ENCODE data around the gene PIK3C2G. TPM values are rescaled to one million over a fixed set of nuclear protein-coding genes. Genes with fewer than 3 reads are reported as not detected.

Gene PIK3C2G
- total and polyA plus RNA-seq, 10 of the 15 experiments (the other 5 are each of a cell fraction or from before 2014, with no cell fraction given) = not detected

DNA sequence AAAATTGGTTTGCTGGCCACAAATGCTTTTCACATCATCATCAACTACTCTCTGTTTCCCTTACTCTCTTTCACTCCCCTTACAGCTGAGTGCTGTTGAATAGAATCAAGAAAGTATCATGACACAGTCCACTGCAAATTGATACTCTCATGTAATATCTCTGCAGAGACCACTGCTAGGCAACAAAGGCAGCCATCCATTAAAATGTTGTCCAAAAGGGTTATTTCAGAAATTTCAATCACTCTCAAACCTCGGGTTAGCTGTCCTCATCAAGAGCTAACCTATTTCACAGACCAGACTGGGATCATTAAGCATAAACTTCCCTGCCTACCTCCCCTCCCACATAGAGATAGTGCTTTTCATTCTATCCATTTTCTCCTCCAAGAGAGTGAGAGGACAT is 289.8 kb downstream of the PIK3C2G start:
- no TSS peak for BruUV-seq (replicated peaks)
- 0% methylated on average over 1 of the region's 1 CpG for WGBS (ENCODE audit: insufficient coverage, insufficient replicate concordance, low lambda C conversion rate, missing lambda C conversion rate)
- no peak overlapping the region for H2AFZ ChIP-seq (ENCODE audit: control insufficient read depth, low read depth, low read length)
- no peaks in the 10 kb centered on the region for H3K9me3 ChIP-seq (replicated peaks; ENCODE audit: control insufficient read depth, insufficient read depth, low read length)
- in situ Hi-C loops (cut with MboI) (no loop called here), intact Hi-C loops (cut with micrococcal nuclease; ENCODE audit: unreplicated experiment) (loop anchor here (10.0 kb wide), 1 partner anchor 296 kb away; no protein-coding TSS in a partner anchor)
- ATAC-seq = no peak
- H3K79me2 ChIP-seq (ENCODE audit: control insufficient read depth, insufficient read depth, low read length) = no peaks in the 10 kb centered on the region
- H4K20me1 ChIP-seq (ENCODE audit: control insufficient read depth, insufficient read depth) = no peaks in the 10 kb centered on the region
- TF ChIP-seq EZH2 (IDR thresholded peaks at IDR 0.05; ENCODE audit: borderline replicate concordance, control insufficient read depth, low read depth, low read length) = no peak
- TF ChIP-seq, protein P1, sequence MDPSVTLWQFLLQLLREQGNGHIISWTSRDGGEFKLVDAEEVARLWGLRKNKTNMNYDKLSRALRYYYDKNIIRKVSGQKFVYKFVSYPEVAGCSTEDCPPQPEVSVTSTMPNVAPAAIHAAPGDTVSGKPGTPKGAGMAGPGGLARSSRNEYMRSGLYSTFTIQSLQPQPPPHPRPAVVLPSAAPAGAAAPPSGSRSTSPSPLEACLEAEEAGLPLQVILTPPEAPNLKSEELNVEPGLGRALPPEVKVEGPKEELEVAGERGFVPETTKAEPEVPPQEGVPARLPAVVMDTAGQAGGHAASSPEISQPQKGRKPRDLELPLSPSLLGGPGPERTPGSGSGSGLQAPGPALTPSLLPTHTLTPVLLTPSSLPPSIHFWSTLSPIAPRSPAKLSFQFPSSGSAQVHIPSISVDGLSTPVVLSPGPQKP (IDR thresholded peaks at IDR 0.05; ENCODE audit: low read depth, low read length) = no peak
- ChIA-PET SMC1A (ENCODE audit: uncharacterized antibody, unreplicated experiment) (interaction anchor here (0.6 to 1.0 kb wide), 2 partner anchors 35 to 269 kb away, joined by 3 read pairs; no protein-coding TSS in a partner anchor), RAD21 (ENCODE audit: unreplicated experiment) (no interaction called here), CTCF (interaction anchor here (1.2 kb wide), 1 partner anchor 10 kb away, joined by 3 read pairs; no protein-coding TSS in a partner anchor), POLR2A (no interaction called here)
- no peak for FAIRE-seq
- no peaks in the 10 kb centered on the region for H3K4me1 ChIP-seq (ENCODE audit: control insufficient read depth, insufficient read depth, low read length)
- H3K27me3 ChIP-seq (replicated peaks in 1 of 2; ENCODE audit: control insufficient read depth in 2 of 2, insufficient read depth in 2 of 2, low read length in 1 of 2) = no peaks in the 10 kb centered on the region; a peak in 1 of 4 replicates
- no peaks in the 10 kb centered on the region for H3K36me3 ChIP-seq (ENCODE audit: control insufficient read depth in 2 of 2, insufficient read depth in 2 of 2, low read length in 1 of 2)
- H3K9ac ChIP-seq (ENCODE audit: control insufficient read depth, insufficient read depth, low read length) = no peak overlapping the region
- no peak overlapping the region for H3K4me2 ChIP-seq (ENCODE audit: control insufficient read depth, insufficient read depth)
- no peak overlapping the region for H3K4me3 ChIP-seq
- H3K27ac ChIP-seq (ENCODE audit: control insufficient read depth, insufficient read depth) = no peak overlapping the region
- no peak for DNase-seq (ENCODE audit: low read depth, low spot score)

DNA sequence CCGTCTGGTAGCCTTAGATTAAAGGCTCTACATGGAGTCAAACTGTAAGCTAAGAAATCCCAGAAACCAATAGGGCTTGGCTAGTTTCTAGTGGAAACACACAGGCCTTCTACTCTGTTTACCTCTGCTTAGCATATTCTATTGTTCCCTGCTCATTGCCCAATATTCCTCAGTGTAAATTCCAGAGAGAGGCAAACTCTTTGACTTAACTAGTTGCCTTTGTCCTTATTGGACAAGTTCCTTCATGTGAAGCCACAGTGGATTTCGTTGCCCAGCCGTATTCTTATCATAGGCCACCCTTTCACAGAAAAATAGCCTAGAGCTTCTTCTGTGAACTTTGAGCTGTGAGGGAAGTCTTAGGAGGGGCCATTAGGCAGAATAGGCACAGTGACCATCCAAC is 290.4 kb downstream of the PIK3C2G start:
- ChIA-PET RAD21 (ENCODE audit: unreplicated experiment) (no interaction called here), SMC1A (ENCODE audit: uncharacterized antibody, unreplicated experiment) (interaction anchor here (1.0 kb wide), 1 partner anchor 34 kb away, joined by 3 read pairs; no protein-coding TSS in a partner anchor), CTCF (interaction anchor here (1.2 kb wide), 1 partner anchor 9 kb away, joined by 3 read pairs; no protein-coding TSS in a partner anchor), POLR2A (no interaction called here)
- Histone ChIP-seq H3K9me3 (replicated peaks; ENCODE audit: control insufficient read depth, insufficient read depth, low read length) (no peaks in the 10 kb centered on the region), H3K36me3 (ENCODE audit: control insufficient read depth in 2 of 2, insufficient read depth in 2 of 2, low read length in 1 of 2) (no peaks in the 10 kb centered on the region), H3K4me3 (no peak overlapping the region), H3K4me2 (ENCODE audit: control insufficient read depth, insufficient read depth) (no peak overlapping the region), H3K27me3 (replicated peaks in 1 of 2; ENCODE audit: control insufficient read depth in 2 of 2, insufficient read depth in 2 of 2, low read length in 1 of 2) (no peaks in the 10 kb centered on the region; a peak in 1 of 4 replicates), H2AFZ (ENCODE audit: control insufficient read depth, low read depth, low read length) (no peak overlapping the region), H4K20me1 (ENCODE audit: control insufficient read depth, insufficient read depth) (no peaks in the 10 kb centered on the region), H3K9ac (ENCODE audit: control insufficient read depth, insufficient read depth, low read length) (no peak overlapping the region), H3K79me2 (ENCODE audit: control insufficient read depth, insufficient read depth, low read length) (no peaks in the 10 kb centered on the region), H3K27ac (ENCODE audit: control insufficient read depth, insufficient read depth) (no peak overlapping the region), H3K4me1 (ENCODE audit: control insufficient read depth, insufficient read depth, low read length) (no peaks in the 10 kb centered on the region)
- no peak for ATAC-seq
- in situ Hi-C loops (cut with MboI) (no loop called here), intact Hi-C loops (cut with micrococcal nuclease; ENCODE audit: unreplicated experiment) (loop anchor here (10.0 kb wide), 1 partner anchor 297 kb away; no protein-coding TSS in a partner anchor)
- DNase-seq (ENCODE audit: low read depth, low spot score) = no peak
- BruUV-seq (replicated peaks) = no TSS peak
- WGBS (ENCODE audit: insufficient coverage, insufficient replicate concordance, low lambda C conversion rate, missing lambda C conversion rate) = 16% methylated on average over 3 of the region's 3 CpGs
- no peak for FAIRE-seq
- TF ChIP-seq, protein P2, sequence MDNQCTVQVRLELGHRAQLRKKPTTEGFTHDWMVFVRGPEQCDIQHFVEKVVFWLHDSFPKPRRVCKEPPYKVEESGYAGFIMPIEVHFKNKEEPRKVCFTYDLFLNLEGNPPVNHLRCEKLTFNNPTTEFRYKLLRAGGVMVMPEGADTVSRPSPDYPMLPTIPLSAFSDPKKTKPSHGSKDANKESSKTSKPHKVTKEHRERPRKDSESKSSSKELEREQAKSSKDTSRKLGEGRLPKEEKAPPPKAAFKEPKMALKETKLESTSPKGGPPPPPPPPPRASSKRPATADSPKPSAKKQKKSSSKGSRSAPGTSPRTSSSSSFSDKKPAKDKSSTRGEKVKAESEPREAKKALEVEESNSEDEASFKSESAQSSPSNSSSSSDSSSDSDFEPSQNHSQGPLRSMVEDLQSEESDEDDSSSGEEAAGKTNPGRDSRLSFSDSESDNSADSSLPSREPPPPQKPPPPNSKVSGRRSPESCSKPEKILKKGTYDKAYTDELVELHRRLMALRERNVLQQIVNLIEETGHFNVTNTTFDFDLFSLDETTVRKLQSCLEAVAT (IDR thresholded peaks at IDR 0.05) = no peak
- TF ChIP-seq NR2C2 (IDR thresholded peaks at IDR 0.05; ENCODE audit: borderline replicate concordance, control insufficient read depth, insufficient read length, low read depth) (no peak), JUND (IDR thresholded peaks at IDR 0.05; ENCODE audit: low read depth, low read length) (no peak), SREBF2 (IDR thresholded peaks at IDR 0.05; ENCODE audit: low read length) (no peak), SUPT20H (IDR thresholded peaks at IDR 0.05; ENCODE audit: borderline replicate concordance, control insufficient read depth, low read depth, low read length) (no peak), EZH2 (IDR thresholded peaks at IDR 0.05; ENCODE audit: borderline replicate concordance, control insufficient read depth, low read depth, low read length) (no peak)
- TF ChIP-seq, protein P3, sequence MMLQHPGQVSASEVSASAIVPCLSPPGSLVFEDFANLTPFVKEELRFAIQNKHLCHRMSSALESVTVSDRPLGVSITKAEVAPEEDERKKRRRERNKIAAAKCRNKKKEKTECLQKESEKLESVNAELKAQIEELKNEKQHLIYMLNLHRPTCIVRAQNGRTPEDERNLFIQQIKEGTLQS (IDR thresholded peaks at IDR 0.05; ENCODE audit: borderline replicate concordance, extremely low read depth, low read depth, low read length) = no peak

Measured in GM12878 (cell line).